Measurements from ENCODE around the gene SNHG17. TPM values are rescaled to one million over a fixed set of nuclear protein-coding genes. Genes with fewer than 3 reads are reported as not detected.

SNHG17 gene
- total and polyA plus RNA-seq, 9 of the 15 experiments (the other 6 are each of a cell fraction or from before 2014, with no cell fraction given), result 29.8 to 106 (median 57.7) TPM

GRCh38 chr20:38434770-38435554, at the start of gene SNHG17 (continued):
- TF ChIP-seq ZSCAN29 (IDR thresholded peaks at IDR 0.05) (0 out of 2 replicates have a peak, but pooled peaks have one; percentile 22), ZBTB17 (CRISPR knock-in tag; IDR thresholded peaks at IDR 0.05) (peak; percentile 81), NFE2 (IDR thresholded peaks at IDR 0.05; ENCODE audit: low read depth) (peak; percentile 54), TCF7 (IDR thresholded peaks at IDR 0.05; ENCODE audit: borderline replicate concordance) (peak; percentile 68; the same call in 1 of the 2 replicates), ZNF512 (tag; IDR thresholded peaks at IDR 0.05) (no peak), SAP30 (IDR thresholded peaks at IDR 0.05; ENCODE audit: borderline replicate concordance, insufficient read depth, low read depth, low read length, poor library complexity, severe bottlenecking) (peak; percentile 92), HNRNPUL1 (IDR thresholded peaks at IDR 0.05; ENCODE audit: low read length) (no peak), THRA (IDR thresholded peaks at IDR 0.05) (no peak), MIER1 (IDR thresholded peaks at IDR 0.05; ENCODE audit: low read depth) (peak; percentile 75), ILF3 (IDR thresholded peaks at IDR 0.05; ENCODE audit: borderline replicate concordance) (0 out of 2 replicates have a peak, but pooled peaks have one; percentile 53), NCOA6 (IDR thresholded peaks at IDR 0.05) (no peak), GTF2B (IDR thresholded peaks at IDR 0.05; ENCODE audit: extremely low read depth, insufficient read length) (peak; percentile 79), ZNF584 (CRISPR knock-in tag; IDR thresholded peaks at IDR 0.05; ENCODE audit: low read depth) (no peak), ZNF277 (CRISPR knock-in tag; IDR thresholded peaks at IDR 0.05; ENCODE audit: borderline replicate concordance) (no peak), SMARCA5 (IDR thresholded peaks at IDR 0.05) (peak; percentile 50; the same call in 1 of the 2 replicates), RFX5 (IDR thresholded peaks at IDR 0.05; ENCODE audit: low read depth, low read length) (no peak), SMAD3 (CRISPR knock-in tag; conservative IDR thresholded peaks at IDR 0.05) (no peak), ZNF121 (CRISPR knock-in tag; conservative IDR thresholded peaks at IDR 0.05) (no peak), PHF8 (IDR thresholded peaks at IDR 0.05; ENCODE audit: borderline replicate concordance, low read length) (peak; percentile 98), EWSR1 (IDR thresholded peaks at IDR 0.05; ENCODE audit: borderline replicate concordance, low read depth, partially characterized antibody) (no peak), ARNT (IDR thresholded peaks at IDR 0.05) (peak; percentile 73 to 81; a peak in 3 of 4 replicates), EZH2 (IDR thresholded peaks at IDR 0.05; ENCODE audit: borderline replicate concordance, low read depth, low read length) (no peak), MCM3 (IDR thresholded peaks at IDR 0.05) (no peak)

All from K562 (cell line).